ENCODE data around the gene FBN1. TPM values are rescaled to one million over a fixed set of nuclear protein-coding genes. Genes with fewer than 3 reads are reported as not detected.

Gene FBN1
- total and polyA plus RNA-seq, 2 of the 13 experiments (the other 11 are each of a cell fraction or from before 2014, with no cell fraction given) = 1.5 to 3.0 TPM

DNA sequence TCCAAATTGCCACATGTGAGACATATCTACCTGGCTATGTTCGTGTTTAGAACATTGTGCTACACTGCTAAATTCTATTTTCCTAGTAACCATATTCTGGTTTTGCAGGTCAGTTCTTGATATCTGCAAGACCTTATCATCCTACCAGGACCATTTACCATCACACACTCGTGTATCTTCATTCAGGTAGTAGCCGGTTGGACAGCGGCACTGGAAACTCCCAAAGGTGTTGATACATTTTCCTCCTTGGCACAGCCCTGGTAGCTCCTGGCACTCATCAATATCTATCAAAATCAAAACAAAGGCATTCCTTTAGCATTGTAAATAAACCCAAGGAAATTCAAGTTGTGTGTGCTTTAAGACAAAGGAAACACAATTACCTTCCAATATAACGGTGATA lies 180.1 kb downstream of the FBN1 start:
- ChIA-PET POLR2A (no interaction called here), CTCF (ENCODE audit: low intra/inter-chr PET ratio, low total read pairs) (no interaction called here)
- DNase-seq (ENCODE audit: low spot score) (no peak), ATAC-seq (no peak), FAIRE-seq (no peak)
- no peaks in the 10 kb centered on the region for H3K79me2 ChIP-seq (ENCODE audit: insufficient read depth, low read length)
- no peaks in the 10 kb centered on the region for H3K27me3 ChIP-seq (ENCODE audit: control insufficient read depth in 1 of 2, insufficient read depth in 2 of 2, low read length in 2 of 2)
- H3K4me3 ChIP-seq (replicated peaks in 1 of 3; ENCODE audit: insufficient read depth in 1 of 3, low read depth in 2 of 3, low read length in 3 of 3) = no peak overlapping the region
- H3K36me3 ChIP-seq (replicated peaks in 1 of 2; ENCODE audit: control insufficient read depth in 1 of 2, insufficient read depth in 2 of 2, low read length in 2 of 2) = no peaks in the 10 kb centered on the region; a peak in 1 of 5 replicates
- H3K9ac ChIP-seq (ENCODE audit: insufficient read depth, low read depth, low read length) = no peak overlapping the region
- no peaks in the 10 kb centered on the region for H3K9me3 ChIP-seq (ENCODE audit: low read length)
- TF ChIP-seq CHCHD3 (CRISPR knock-in tag; IDR thresholded peaks at IDR 0.05) (no peak), PRMT3 (CRISPR knock-in tag; IDR thresholded peaks at IDR 0.05; ENCODE audit: borderline replicate concordance, low read depth) (no peak), ZNF33B (CRISPR knock-in tag; IDR thresholded peaks at IDR 0.05) (no peak), REXO4 (CRISPR knock-in tag; IDR thresholded peaks at IDR 0.05; ENCODE audit: borderline replicate concordance) (no peak), XRCC5 (optimal IDR thresholded peaks at IDR 0.05; ENCODE audit: low read length) (no peak), HMG20B (CRISPR knock-in tag; conservative IDR thresholded peaks at IDR 0.05) (no peak), GATAD1 (CRISPR knock-in tag; IDR thresholded peaks at IDR 0.05) (no peak), MED8 (CRISPR knock-in tag; IDR thresholded peaks at IDR 0.05; ENCODE audit: insufficient replicate concordance) (no peak), CREB1 (IDR thresholded peaks at IDR 0.05) (no peak), CREB1 (CRISPR knock-in tag; IDR thresholded peaks at IDR 0.05) (no peak), MED13 (CRISPR knock-in tag; IDR thresholded peaks at IDR 0.05) (no peak), FOXA3 (CRISPR knock-in tag; IDR thresholded peaks at IDR 0.05) (no peak), PITX1 (CRISPR knock-in tag; IDR thresholded peaks at IDR 0.05) (no peak), TBX3 (IDR thresholded peaks at IDR 0.05; ENCODE audit: borderline replicate concordance) (no peak), ZNF3 (CRISPR knock-in tag; IDR thresholded peaks at IDR 0.05) (no peak), ZNF44 (CRISPR knock-in tag; IDR thresholded peaks at IDR 0.05) (no peak), TMF1 (CRISPR knock-in tag; IDR thresholded peaks at IDR 0.05; ENCODE audit: low read depth) (no peak)
- TF ChIP-seq, protein P1, sequence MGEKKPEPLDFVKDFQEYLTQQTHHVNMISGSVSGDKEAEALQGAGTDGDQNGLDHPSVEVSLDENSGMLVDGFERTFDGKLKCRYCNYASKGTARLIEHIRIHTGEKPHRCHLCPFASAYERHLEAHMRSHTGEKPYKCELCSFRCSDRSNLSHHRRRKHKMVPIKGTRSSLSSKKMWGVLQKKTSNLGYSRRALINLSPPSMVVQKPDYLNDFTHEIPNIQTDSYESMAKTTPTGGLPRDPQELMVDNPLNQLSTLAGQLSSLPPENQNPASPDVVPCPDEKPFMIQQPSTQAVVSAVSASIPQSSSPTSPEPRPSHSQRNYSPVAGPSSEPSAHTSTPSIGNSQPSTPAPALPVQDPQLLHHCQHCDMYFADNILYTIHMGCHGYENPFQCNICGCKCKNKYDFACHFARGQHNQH (CRISPR knock-in tag; IDR thresholded peaks at IDR 0.05) = no peak
- TF ChIP-seq, protein P2, sequence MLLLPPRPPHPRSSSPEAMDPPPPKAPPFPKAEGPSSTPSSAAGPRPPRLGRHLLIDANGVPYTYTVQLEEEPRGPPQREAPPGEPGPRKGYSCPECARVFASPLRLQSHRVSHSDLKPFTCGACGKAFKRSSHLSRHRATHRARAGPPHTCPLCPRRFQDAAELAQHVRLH (CRISPR knock-in tag; IDR thresholded peaks at IDR 0.05; ENCODE audit: borderline replicate concordance, low read depth) = no peak
- TF ChIP-seq, protein P3, sequence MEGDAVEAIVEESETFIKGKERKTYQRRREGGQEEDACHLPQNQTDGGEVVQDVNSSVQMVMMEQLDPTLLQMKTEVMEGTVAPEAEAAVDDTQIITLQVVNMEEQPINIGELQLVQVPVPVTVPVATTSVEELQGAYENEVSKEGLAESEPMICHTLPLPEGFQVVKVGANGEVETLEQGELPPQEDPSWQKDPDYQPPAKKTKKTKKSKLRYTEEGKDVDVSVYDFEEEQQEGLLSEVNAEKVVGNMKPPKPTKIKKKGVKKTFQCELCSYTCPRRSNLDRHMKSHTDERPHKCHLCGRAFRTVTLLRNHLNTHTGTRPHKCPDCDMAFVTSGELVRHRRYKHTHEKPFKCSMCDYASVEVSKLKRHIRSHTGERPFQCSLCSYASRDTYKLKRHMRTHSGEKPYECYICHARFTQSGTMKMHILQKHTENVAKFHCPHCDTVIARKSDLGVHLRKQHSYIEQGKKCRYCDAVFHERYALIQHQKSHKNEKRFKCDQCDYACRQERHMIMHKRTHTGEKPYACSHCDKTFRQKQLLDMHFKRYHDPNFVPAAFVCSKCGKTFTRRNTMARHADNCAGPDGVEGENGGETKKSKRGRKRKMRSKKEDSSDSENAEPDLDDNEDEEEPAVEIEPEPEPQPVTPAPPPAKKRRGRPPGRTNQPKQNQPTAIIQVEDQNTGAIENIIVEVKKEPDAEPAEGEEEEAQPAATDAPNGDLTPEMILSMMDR (CRISPR knock-in tag; IDR thresholded peaks at IDR 0.05) = no peak
- no TSS peak for BruUV-seq (replicated peaks)
- no peaks in the 10 kb centered on the region for H3K4me1 ChIP-seq (ENCODE audit: insufficient read depth, low read length)
- intact Hi-C loops (cut with micrococcal nuclease; ENCODE audit: unreplicated experiment) (no loop called here), in situ Hi-C loops (cut with HindIII; ENCODE audit: extremely low pct_ligation_motif_present, low pct_unique_long_range_greater_than_20kb) (no loop called here)
- no peaks in the 10 kb centered on the region for H4K20me1 ChIP-seq (ENCODE audit: insufficient read depth, low read length)
- no peak overlapping the region for H2AFZ ChIP-seq (ENCODE audit: low read length)
- H3K4me2 ChIP-seq (ENCODE audit: low read depth, low read length) = no peak overlapping the region
- no peak overlapping the region for H3K27ac ChIP-seq (ENCODE audit: extremely low read length, insufficient read depth, low read length)
- WGBS (ENCODE audit: low lambda C conversion rate) = 81% methylated on average over 5 of the region's 5 CpGs
